Stimulated activated naive CD4-positive, alpha-beta T cell treated with Interleukin-2 at 50 U/mL for 16 hours (primary cell): Measurements from ENCODE around the gene CRYGS.

Source experiments
- DNase-seq: peaks from one replicate; lab custom pipeline; 2025; lab: John Stamatoyannopoulos, UW

CRYGS gene

GRCh38 chr3:186493525-186494255 is 50.5 kb downstream of the CRYGS start:
- DNase-seq, result no peak

- DNase-seq, result no peak
Observed at GRCh38 chr3:186492385-186492984, 51.7 kb downstream of the CRYGS start.

GRCh38 chr3:186489507-186489906 is 54.7 kb downstream of the CRYGS start:
- DNase-seq, result no peak
